ENCODE measurements around the gene TMEM26. TPM values are rescaled to one million over a fixed set of nuclear protein-coding genes. Genes with fewer than 3 reads are reported as not detected.

The TMEM26 gene
- total and polyA plus RNA-seq, 2 of the 8 experiments (the other 6 are each of a cell fraction or from before 2014, with no cell fraction given), result 1.6 to 2.8 TPM

- 92% methylated on average over 18 of the region's 18 CpGs; no CpG with 5 or more reads in 1 of the 2 experiments for WGBS, 2 experiments (ENCODE audit: extremely low coverage in 1 of 2, insufficient coverage in 1 of 2, insufficient read length in 1 of 2, insufficient replicate concordance in 2 of 2, low coverage in 1 of 2, low lambda C conversion rate in 2 of 2, missing lambda C conversion rate in 1 of 2)
- TF ChIP-seq CHD1 (IDR thresholded peaks at IDR 0.05; ENCODE audit: low read depth, low read length), result no peak
- TF ChIP-seq CREB1 (IDR thresholded peaks at IDR 0.05), result peak; percentile 56; the same call in 1 of the 2 replicates
- ChIA-PET POLR2A (ENCODE audit: partially characterized antibody) (no interaction called here), CTCF (ENCODE audit: partially characterized antibody) (no interaction called here)
- H3K4me2 ChIP-seq (ENCODE audit: insufficient read depth in 1 of 2, low read depth in 2 of 2, low read length in 2 of 2), result no peak overlapping the region
- H4K20me1 ChIP-seq (replicated peaks in 1 of 2; ENCODE audit: control insufficient read depth in 1 of 2, insufficient read depth in 2 of 2, low read length in 2 of 2), result no peaks in the 10 kb centered on the region
- no peak overlapping the region for H3K4ac ChIP-seq (replicated peaks; ENCODE audit: insufficient read length, low read depth, low read length)
- no peak overlapping the region for H3K4me3 ChIP-seq (ENCODE audit: extremely low read depth in 1 of 4, insufficient read depth in 2 of 4, low read depth in 3 of 4, low read length in 4 of 4)
- H2AK5ac ChIP-seq (ENCODE audit: low read depth, low read length), result no peak overlapping the region
- no peaks in the 10 kb centered on the region for H3K79me2 ChIP-seq (ENCODE audit: control insufficient read depth in 1 of 2, insufficient read depth in 2 of 2, low read length in 2 of 2)
- H3K27me3 ChIP-seq (replicated peaks in 1 of 4; ENCODE audit: control insufficient read depth in 3 of 4, extremely low read depth in 1 of 4, insufficient read depth in 3 of 4, low read length in 3 of 4), result no peaks in the 10 kb centered on the region
- H3K14ac ChIP-seq (ENCODE audit: insufficient read length), result no peak overlapping the region
- 0 out of 2 replicates have a peak overlapping the region, but pooled peaks have one; percentile 40 for H2BK12ac ChIP-seq (ENCODE audit: low read depth, low read length)
- H3K36me3 ChIP-seq (ENCODE audit: control insufficient read depth in 2 of 4, insufficient read depth in 4 of 4, low read length in 3 of 4), result no peaks in the 10 kb centered on the region; a peak in 1 of 8 replicates
- peaks cover 0 to 6% (median 2%) of the 10 kb centered on the region in 4 experiments; a peak in 1 of 7 replicates for H3K4me1 ChIP-seq (replicated peaks in 1 of 4; ENCODE audit: control insufficient read depth in 3 of 4, insufficient read depth in 4 of 4, low read length in 3 of 4)
- H3K9me3 ChIP-seq (ENCODE audit: insufficient read depth in 2 of 2, low read depth in 1 of 2, low read length in 1 of 2), result no peaks in the 10 kb centered on the region
- H3K79me1 ChIP-seq (ENCODE audit: low read depth, low read length), result no peaks in the 10 kb centered on the region
- no peak overlapping the region for H2BK5ac ChIP-seq (ENCODE audit: low read depth, low read length)
- FAIRE-seq (no peak), DNase-seq (ENCODE audit: low read depth in 1 of 2, low spot score in 2 of 2) (peak in 1 of 2 experiments; percentile 43)
- H4K5ac ChIP-seq (ENCODE audit: insufficient read length, low read depth, low read length), result no peak overlapping the region
- no peak overlapping the region for H2BK15ac ChIP-seq (ENCODE audit: low read length)
- H2BK120ac ChIP-seq (replicated peaks; ENCODE audit: low read depth, low read length), result no peak overlapping the region
- 0 out of 2 replicates have a peak overlapping the region, but pooled peaks have one; percentile 23 for H3K27ac ChIP-seq (ENCODE audit: low read depth, low read length)
- no peaks in the 10 kb centered on the region for H3K23me2 ChIP-seq (ENCODE audit: low read depth, low read length)
- no peak overlapping the region for H4K91ac ChIP-seq (replicated peaks; ENCODE audit: insufficient read length, low read length)
- H4K8ac ChIP-seq (ENCODE audit: extremely low read depth, insufficient read depth, low read length), result no peak overlapping the region
- H2BK20ac ChIP-seq (ENCODE audit: low read length), result no peak overlapping the region
- H2AFZ ChIP-seq (ENCODE audit: low read length), result no peak overlapping the region
- H3K56ac ChIP-seq (replicated peaks; ENCODE audit: insufficient read length, low read depth, low read length), result no peak overlapping the region
- no peak overlapping the region for H3K9ac ChIP-seq (replicated peaks in 1 of 4; ENCODE audit: extremely low read depth in 1 of 4, low read depth in 3 of 4, low read length in 3 of 4)
- no peak overlapping the region for H3K23ac ChIP-seq (ENCODE audit: insufficient read length)
- no peak overlapping the region for H3K18ac ChIP-seq (ENCODE audit: extremely low read depth, low read length)
These were observed 42.7 kb downstream of the TMEM26 start for GRCh38 chr10:61410353-61411070.
